ENCODE data around the gene THOC7.

The THOC7 gene

DNA sequence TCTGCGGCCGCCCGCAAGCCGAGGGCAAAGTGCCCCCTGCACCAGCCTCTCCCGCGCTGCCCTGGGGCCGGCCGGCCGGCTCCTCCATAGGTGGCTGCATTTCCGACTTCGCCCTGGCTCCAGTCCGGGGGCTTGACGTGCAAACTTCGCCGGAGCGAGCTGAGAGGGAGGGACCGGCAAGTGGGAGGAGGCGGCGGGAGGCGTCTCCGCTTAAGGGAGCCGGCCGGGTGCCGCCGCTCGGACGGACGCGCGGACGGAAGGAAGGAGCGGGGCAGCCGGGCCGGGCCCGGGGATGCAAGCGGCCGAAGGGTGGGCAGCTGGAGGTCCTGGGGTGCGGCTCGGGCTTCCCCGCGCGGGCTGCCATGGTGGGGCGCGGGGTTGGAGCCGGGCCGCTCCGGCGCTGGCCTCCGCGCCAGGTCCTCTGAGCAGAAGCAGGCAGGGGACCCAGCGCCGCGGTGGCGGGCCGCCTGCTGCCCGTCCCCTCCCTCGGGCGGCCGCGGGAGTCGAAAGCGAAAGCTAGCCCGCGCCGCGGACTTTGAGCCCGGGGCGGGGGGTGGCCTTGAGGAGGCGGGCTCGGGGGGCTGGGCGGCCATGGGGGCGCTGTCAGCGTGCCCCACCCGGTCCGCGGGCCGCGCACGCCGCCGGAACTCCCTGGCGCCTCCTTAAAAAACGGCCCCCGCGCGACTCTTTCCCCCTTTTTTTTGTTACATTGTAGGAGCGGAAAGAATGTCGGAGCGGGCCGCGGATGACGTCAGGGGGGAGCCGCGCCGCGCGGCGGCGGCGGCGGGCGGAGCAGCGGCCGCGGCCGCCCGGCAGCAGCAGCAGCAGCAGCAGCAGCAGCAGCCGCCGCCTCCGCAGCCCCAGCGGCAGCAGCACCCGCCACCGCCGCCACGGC lies 48.5 kb upstream of the THOC7 start, which contains the start of gene SCAANT1:
SCAANT1 (minus strand) TSS at position 511 of the 895 bp plus-strand sequence.
- Histone ChIP-seq H3K9me3 (ENCODE audit: insufficient read depth, low read depth, low read length) (no peaks in the 10 kb centered on the region), H3K9me2 (replicated peaks; ENCODE audit: low read depth, low read length) (no peaks in the 10 kb centered on the region), H3K4me3 (ENCODE audit: low read length, poor library complexity, severe bottlenecking) (peak within 1 kb of the TSS; percentile 83), H3K27me3 (ENCODE audit: insufficient read depth, low read length, poor library complexity, severe bottlenecking) (no peaks in the 10 kb centered on the region), H3K4me2 (ENCODE audit: low read depth, low read length, poor library complexity, severe bottlenecking) (peak within 1 kb of the TSS; percentile 93), H3K4me1 (ENCODE audit: insufficient read depth, low read length, poor library complexity, severe bottlenecking) (peaks cover 27% of the 10 kb centered on the region), H3K36me3 (ENCODE audit: insufficient read depth, low read length) (peaks cover 14% of the 10 kb centered on the region; the same call in 1 of the 2 replicates), H4K20me1 (ENCODE audit: insufficient read depth, low read length, poor library complexity, severe bottlenecking) (peaks cover 37% of the 10 kb centered on the region), H3F3A (ENCODE audit: low read depth) (no peaks in the 10 kb centered on the region; the same call in 1 of the 2 replicates), H2AFZ (ENCODE audit: low read length) (peak within 1 kb of the TSS; percentile 62; the same call in 1 of the 2 replicates), H3K9ac (ENCODE audit: low read depth, low read length, poor library complexity, severe bottlenecking) (peak within 1 kb of the TSS; percentile 70), H3K79me2 (ENCODE audit: insufficient read depth, low read length) (peaks cover 80% of the 10 kb centered on the region)
- TF ChIP-seq CTCF (conservative IDR thresholded peaks at IDR 0.05; ENCODE audit: low read length) (no peak), EZH2phosphoT487 (IDR thresholded peaks at IDR 0.05; ENCODE audit: borderline replicate concordance) (no peak)

DNA sequence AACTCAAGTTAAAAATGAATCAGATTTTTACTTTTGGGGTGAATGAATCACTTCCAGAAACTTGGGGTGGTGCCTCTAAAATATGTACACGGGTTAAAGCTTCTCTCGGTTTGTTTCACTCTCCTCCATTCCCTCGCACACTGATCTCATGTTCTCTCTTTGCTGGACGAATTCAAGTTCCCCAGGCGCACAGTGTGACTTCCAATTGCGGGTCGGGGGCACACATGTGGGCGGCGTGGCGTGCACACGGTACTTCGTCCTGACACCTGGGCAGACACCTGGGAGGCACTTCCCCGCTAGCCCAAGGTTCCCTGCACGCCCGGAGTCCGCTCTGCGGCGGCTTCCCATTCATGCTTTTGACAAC lies 47.9 kb upstream of the THOC7 start:
- Histone ChIP-seq H2AFZ (ENCODE audit: low read length) (peak overlapping the region; percentile 62; the same call in 1 of the 2 replicates), H3K4me3 (ENCODE audit: low read length, poor library complexity, severe bottlenecking) (peak overlapping the region; percentile 83), H3K9me3 (ENCODE audit: insufficient read depth, low read depth, low read length) (no peaks in the 10 kb centered on the region), H3K9me2 (replicated peaks; ENCODE audit: low read depth, low read length) (no peaks in the 10 kb centered on the region), H4K20me1 (ENCODE audit: insufficient read depth, low read length, poor library complexity, severe bottlenecking) (peaks cover 36% of the 10 kb centered on the region), H3K9ac (ENCODE audit: low read depth, low read length, poor library complexity, severe bottlenecking) (peak overlapping the region; percentile 70), H3K27me3 (ENCODE audit: insufficient read depth, low read length, poor library complexity, severe bottlenecking) (no peaks in the 10 kb centered on the region), H3F3A (ENCODE audit: low read depth) (no peaks in the 10 kb centered on the region; the same call in 1 of the 2 replicates), H3K79me2 (ENCODE audit: insufficient read depth, low read length) (peaks cover 79% of the 10 kb centered on the region), H3K4me2 (ENCODE audit: low read depth, low read length, poor library complexity, severe bottlenecking) (peak overlapping the region; percentile 93), H3K4me1 (ENCODE audit: insufficient read depth, low read length, poor library complexity, severe bottlenecking) (peaks cover 25% of the 10 kb centered on the region), H3K36me3 (ENCODE audit: insufficient read depth, low read length) (peaks cover 8% of the 10 kb centered on the region; the same call in 1 of the 2 replicates)
- TF ChIP-seq CTCF (conservative IDR thresholded peaks at IDR 0.05; ENCODE audit: low read length) (no peak), EZH2phosphoT487 (IDR thresholded peaks at IDR 0.05; ENCODE audit: borderline replicate concordance) (no peak)

DNA sequence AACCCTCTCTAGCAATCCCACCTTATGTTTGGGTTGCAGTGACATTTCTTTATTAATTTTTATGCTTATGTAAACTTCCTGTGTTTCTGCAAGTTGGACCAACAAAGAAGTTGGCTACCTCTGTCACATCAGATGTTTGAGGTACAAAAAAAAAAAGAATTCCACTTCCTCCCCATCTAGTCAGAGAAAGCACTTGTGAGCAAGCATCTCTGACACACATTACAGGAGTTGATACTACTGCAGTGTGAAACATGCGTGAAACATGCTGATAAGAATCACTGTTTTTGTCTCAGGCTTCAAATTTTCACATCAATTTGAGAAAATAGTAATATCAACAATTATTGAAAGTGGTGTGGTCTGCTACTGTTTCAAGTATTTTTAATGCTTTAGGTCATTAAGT lies 47.3 kb upstream of the THOC7 start:
- H3K79me2 ChIP-seq (ENCODE audit: insufficient read depth, low read length) = peaks cover 79% of the 10 kb centered on the region
- H3K4me1 ChIP-seq (ENCODE audit: insufficient read depth, low read length, poor library complexity, severe bottlenecking) = peaks cover 20% of the 10 kb centered on the region
- no peaks in the 10 kb centered on the region for H3K9me2 ChIP-seq (replicated peaks; ENCODE audit: low read depth, low read length)
- H4K20me1 ChIP-seq (ENCODE audit: insufficient read depth, low read length, poor library complexity, severe bottlenecking) = peaks cover 31% of the 10 kb centered on the region
- peak overlapping the region; percentile 70 for H3K9ac ChIP-seq (ENCODE audit: low read depth, low read length, poor library complexity, severe bottlenecking)
- no peaks in the 10 kb centered on the region for H3K27me3 ChIP-seq (ENCODE audit: insufficient read depth, low read length, poor library complexity, severe bottlenecking)
- TF ChIP-seq CTCF (conservative IDR thresholded peaks at IDR 0.05; ENCODE audit: low read length) = no peak
- TF ChIP-seq EZH2phosphoT487 (IDR thresholded peaks at IDR 0.05; ENCODE audit: borderline replicate concordance) = no peak
- peaks cover 6% of the 10 kb centered on the region; the same call in 1 of the 2 replicates for H3K36me3 ChIP-seq (ENCODE audit: insufficient read depth, low read length)
- H3K9me3 ChIP-seq (ENCODE audit: insufficient read depth, low read depth, low read length) = no peaks in the 10 kb centered on the region
- no peak overlapping the region for H2AFZ ChIP-seq (ENCODE audit: low read length)
- peak overlapping the region; percentile 83 for H3K4me3 ChIP-seq (ENCODE audit: low read length, poor library complexity, severe bottlenecking)
- no peaks in the 10 kb centered on the region; the same call in 1 of the 2 replicates for H3F3A ChIP-seq (ENCODE audit: low read depth)
- H3K4me2 ChIP-seq (ENCODE audit: low read depth, low read length, poor library complexity, severe bottlenecking) = peak overlapping the region; percentile 93

Measured in Loucy (cell line).